Choroid plexus epithelial cell (primary cell): ENCODE results near the gene ZBTB24.

Source experiments
- DNase-seq: peaks from one replicate; pipeline ENCODE4 v3.0.0-alpha.2; 2010; ENCODE audit warnings: low read depth
- H3K4me3 ChIP-seq: 2 replicates; pipeline ENCODE4 v1.5.1; 2011; ENCODE audit warnings: low read depth, mild to moderate bottlenecking, control low read depth, low read length, moderate library complexity
- TF ChIP-seq, protein P1 (sequence below): conservative IDR thresholded peaks from 2 replicates; pipeline ENCODE4 v1.5.1; 2011; ENCODE audit warnings: low read depth, mild to moderate bottlenecking, control low read depth, inconsistent platforms, low read length, moderate library complexity

ZBTB24 gene

DNA sequence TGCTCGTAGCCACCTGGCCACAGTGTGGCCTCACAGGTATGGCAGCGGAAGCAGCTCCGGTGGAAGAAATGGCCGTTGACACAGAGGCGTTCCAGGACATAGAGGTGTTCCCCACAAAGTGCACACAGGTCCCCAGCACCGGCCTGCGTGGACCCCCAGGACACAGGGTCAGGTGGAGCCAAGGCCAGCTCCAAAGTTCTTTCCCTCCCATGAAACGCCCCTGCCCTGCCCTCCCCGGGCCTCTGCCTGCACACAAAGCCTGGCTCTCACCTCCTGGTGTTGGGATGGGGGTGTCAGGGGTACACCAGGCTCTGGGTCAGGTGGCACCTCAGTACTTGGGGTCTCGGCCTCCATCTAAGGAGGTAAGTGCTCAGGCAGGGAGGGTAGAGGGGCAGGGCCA lies 35.9 kb downstream of the ZBTB24 start:
- TF ChIP-seq, protein P1, sequence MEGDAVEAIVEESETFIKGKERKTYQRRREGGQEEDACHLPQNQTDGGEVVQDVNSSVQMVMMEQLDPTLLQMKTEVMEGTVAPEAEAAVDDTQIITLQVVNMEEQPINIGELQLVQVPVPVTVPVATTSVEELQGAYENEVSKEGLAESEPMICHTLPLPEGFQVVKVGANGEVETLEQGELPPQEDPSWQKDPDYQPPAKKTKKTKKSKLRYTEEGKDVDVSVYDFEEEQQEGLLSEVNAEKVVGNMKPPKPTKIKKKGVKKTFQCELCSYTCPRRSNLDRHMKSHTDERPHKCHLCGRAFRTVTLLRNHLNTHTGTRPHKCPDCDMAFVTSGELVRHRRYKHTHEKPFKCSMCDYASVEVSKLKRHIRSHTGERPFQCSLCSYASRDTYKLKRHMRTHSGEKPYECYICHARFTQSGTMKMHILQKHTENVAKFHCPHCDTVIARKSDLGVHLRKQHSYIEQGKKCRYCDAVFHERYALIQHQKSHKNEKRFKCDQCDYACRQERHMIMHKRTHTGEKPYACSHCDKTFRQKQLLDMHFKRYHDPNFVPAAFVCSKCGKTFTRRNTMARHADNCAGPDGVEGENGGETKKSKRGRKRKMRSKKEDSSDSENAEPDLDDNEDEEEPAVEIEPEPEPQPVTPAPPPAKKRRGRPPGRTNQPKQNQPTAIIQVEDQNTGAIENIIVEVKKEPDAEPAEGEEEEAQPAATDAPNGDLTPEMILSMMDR: no peak
- no peak overlapping the region for H3K4me3 ChIP-seq
- no peak for DNase-seq

DNA sequence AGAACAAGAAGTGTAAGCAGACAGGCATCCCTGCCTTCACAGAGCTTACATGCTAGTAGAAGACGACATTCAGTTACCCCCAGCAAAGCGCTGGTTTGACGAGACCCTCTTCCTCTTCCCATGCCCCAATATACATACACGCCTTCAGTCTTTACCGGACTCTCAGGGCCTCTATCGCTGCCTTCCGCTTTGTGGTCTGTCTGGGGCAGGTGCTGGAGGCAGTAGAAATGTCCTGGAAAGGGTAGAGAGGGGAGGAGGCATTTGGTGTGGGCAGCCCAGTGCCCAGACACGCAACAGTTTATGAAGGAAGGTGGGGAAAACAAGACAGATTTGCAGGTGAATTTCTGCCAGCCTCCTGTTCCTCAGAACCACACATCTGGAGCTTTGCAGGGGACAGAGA lies 36.5 kb downstream of the ZBTB24 start:
- TF ChIP-seq, protein P1: no peak
- no peak for DNase-seq
- H3K4me3 ChIP-seq: no peak overlapping the region

DNA sequence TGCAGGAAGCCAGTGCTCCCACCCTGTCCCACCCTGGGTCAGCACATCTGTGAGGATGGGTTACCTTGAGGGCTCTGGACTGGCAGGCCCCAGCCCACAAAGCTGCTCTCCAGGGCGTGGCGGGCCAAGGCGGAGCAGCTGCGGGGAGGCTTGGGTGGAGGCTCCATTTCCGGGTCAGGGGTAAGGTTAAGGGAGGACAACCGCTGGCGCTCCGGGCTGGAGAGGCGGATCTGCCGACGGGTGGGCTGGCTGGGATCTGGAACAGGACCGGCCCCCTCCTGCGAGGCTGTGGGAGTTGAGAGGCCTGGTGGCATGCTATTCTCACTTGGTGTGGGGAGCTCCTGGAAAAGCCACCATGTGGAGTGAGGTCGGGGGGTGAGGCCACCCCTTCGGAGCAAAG lies 36.9 kb downstream of the ZBTB24 start:
- TF ChIP-seq, protein P1: no peak
- no peak for DNase-seq
- H3K4me3 ChIP-seq: no peak overlapping the region

DNA sequence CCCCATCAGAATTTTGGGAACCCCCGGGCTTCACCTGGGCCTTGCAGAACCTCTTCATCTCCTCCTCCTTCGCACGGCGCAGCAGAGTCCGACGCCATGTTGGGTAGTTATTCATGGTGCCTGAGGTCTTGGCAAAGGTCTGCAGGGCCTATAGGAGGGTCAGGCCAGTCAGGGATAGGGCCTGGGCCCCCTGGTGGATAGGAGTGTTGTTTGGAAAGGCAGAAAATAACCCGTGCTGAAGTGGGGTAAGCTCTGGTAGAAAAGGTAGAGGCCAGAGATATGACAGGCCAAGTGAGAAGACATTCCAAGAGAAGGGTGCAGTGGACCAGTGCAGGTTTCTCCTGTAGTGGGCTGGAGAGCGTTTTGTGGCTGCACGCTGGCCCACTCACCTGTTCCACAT lies 37.6 kb downstream of the ZBTB24 start:
- DNase-seq: no peak
- H3K4me3 ChIP-seq: no peak overlapping the region
- TF ChIP-seq, protein P1: peak; percentile 27

DNA sequence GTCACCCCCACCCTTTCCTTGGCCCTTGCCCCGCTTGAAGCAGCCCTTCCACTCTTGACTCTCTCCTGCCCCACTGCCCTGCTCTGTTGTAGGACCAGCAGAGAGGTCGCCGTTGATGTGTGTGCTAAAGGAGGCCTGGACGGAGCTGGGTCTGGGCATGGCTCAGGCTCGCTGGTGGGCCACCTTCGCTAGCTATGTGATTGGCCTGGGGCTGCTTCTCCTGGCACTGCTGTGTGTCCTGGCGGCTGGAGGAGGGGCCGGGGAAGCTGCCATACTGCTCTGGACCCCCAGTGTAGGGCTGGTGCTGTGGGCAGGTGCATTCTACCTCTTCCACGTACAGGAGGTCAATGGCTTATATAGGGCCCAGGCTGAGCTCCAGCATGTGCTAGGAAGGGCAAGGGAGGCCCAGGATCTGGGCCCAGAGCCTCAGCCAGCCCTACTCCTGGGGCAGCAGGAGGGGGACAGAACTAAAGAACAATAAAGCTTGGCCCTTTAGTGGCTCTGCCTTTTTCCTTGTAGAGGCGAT lies 39.5 kb downstream of the ZBTB24 start:
- TF ChIP-seq, protein P1: no peak
- no peak overlapping the region for H3K4me3 ChIP-seq
- no peak for DNase-seq

DNA sequence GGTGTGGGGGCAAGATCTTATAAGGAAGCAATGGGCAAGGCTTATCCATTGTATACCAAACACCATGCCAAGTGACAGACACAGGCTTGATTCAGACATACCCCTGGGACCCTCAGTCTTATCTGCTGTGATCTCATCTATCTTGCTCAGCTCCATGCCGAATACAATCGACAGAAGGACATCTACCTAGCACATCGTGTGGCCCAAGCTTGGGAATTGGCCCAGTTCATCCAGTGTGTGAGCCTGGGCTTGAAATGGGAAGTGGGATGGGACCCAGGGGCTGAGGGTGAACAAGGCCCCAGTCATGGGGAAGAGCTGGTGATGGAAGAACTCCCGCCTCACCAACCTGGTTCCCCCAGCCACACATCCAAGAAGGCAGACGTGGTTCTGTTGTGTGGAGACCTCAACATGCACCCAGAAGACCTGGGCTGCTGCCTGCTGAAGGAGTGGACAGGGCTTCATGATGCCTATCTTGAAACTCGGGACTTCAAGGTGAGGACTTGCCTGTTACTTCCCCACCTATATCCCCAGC lies 40.6 kb downstream of the ZBTB24 start:
- DNase-seq: no peak
- TF ChIP-seq, protein P1: no peak
- no peak overlapping the region for H3K4me3 ChIP-seq

DNA sequence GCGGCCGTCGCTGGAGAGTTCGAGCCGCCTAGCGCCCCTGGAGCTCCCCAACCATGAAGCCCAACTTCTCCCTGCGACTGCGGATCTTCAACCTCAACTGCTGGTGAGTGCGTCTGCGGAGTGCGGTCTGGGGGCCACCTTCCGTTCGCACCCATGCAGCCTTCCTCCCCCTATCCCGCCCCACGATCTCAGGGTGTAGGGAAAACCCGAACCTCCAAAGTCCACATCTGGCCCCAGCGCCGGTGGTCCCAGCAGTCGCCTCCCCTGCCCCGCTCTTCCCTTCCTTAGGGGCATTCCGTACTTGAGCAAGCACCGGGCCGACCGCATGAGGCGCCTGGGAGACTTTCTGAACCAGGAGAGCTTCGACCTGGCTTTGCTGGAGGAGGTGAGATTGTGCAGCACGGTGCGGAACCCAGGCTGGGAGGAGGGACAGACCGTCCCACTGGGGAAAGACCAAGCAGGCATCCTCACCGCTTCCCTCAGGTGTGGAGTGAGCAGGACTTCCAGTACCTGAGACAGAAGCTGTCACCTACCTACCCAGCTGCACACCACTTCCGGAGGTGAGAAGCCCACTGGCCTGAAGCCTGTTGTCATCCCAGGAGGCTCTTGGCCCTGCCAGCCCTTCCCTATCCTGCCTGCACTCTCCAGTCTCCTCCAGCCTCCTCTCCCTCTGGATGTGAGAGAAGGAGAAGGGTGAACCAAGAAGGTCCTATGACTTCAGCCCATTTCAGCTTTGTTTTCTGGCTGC lies 41.8 kb downstream of the ZBTB24 start:
- TF ChIP-seq, protein P1: peak; percentile 37
- peak overlapping the region; percentile 83 for H3K4me3 ChIP-seq
- peak; percentile 72 for DNase-seq
